Adrenal gland (tissue), 5 donors: Measurements from ENCODE around the gene MAFF.

Experiments used
- POLR2A ChIP-seq, 2 donors: fragments of 450-650 bp; IDR thresholded peaks; one replicate each; pipeline ENCODE4 v1.6.1; 2017; ENCODE audit warnings: antibody characterized with exemption in 2 of 2, mild to moderate bottlenecking in 2 of 2, moderate library complexity in 1 of 2
- TF ChIP-seq, protein P1 (sequence below), 6 experiments: fragments of 450-650 bp in 4 of 6; fragments of 200-600 bp in 2 of 6; sonication (generic) in 1 of 6; IDR thresholded peaks; 1 replicate in 5 of 6; 2 replicates in 1 of 6; pipeline versions ENCODE4 v1.5.1 to v1.8.0; 2016 to 2021; ENCODE audit warnings: antibody characterized with exemption in 6 of 6, mild to moderate bottlenecking in 2 of 6, moderate library complexity in 1 of 6
- donor health status: DM: no; HTN: no; CAD: no.

GRCh38 chr22:38187413-38188212 is 14.2 kb upstream of the MAFF start:
- TF ChIP-seq, protein P1, sequence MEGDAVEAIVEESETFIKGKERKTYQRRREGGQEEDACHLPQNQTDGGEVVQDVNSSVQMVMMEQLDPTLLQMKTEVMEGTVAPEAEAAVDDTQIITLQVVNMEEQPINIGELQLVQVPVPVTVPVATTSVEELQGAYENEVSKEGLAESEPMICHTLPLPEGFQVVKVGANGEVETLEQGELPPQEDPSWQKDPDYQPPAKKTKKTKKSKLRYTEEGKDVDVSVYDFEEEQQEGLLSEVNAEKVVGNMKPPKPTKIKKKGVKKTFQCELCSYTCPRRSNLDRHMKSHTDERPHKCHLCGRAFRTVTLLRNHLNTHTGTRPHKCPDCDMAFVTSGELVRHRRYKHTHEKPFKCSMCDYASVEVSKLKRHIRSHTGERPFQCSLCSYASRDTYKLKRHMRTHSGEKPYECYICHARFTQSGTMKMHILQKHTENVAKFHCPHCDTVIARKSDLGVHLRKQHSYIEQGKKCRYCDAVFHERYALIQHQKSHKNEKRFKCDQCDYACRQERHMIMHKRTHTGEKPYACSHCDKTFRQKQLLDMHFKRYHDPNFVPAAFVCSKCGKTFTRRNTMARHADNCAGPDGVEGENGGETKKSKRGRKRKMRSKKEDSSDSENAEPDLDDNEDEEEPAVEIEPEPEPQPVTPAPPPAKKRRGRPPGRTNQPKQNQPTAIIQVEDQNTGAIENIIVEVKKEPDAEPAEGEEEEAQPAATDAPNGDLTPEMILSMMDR (IDR thresholded peaks at IDR 0.05), result no peak
- TF ChIP-seq POLR2A (IDR thresholded peaks at IDR 0.05), result no peak
